Activated CD8-positive, alpha-beta memory T cell treated with anti-CD3 and anti-CD28 coated beads for 4 hours (primary cell): ENCODE results near the gene MC1R.
"Not testable (repeated sequence)": the region's sequence is repeated elsewhere in the genome, so short reads cannot be mapped to it uniquely, and the experiment has no call there.

Source experiments
- DNase-seq, 2 donors: peaks; one replicate each; pipeline ENCODE4 v3.0.0-alpha.2; 2020; ENCODE audit warnings: low read depth in 2 of 2

MC1R gene

DNA sequence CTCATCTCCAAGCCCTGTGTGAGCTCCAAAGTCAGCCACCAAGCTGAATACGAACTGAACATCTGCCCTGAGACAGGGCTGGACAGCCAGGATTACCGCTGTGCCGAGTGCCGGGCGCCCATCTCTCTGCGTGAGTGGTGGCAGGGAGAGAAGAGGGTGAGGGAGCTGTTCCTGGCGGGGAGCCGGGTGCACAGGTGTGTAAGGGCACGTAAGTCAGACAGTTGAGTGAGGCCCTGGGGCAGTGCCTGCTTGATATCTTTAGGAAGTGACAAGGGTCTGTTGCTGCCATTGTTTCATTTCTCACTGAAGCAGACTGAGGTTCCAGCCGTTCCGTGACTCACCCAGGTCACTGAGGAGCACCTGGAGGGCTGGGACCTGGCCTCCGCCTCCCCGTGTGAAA, 42.3 kb downstream of the MC1R start:
- no peak for DNase-seq

DNA sequence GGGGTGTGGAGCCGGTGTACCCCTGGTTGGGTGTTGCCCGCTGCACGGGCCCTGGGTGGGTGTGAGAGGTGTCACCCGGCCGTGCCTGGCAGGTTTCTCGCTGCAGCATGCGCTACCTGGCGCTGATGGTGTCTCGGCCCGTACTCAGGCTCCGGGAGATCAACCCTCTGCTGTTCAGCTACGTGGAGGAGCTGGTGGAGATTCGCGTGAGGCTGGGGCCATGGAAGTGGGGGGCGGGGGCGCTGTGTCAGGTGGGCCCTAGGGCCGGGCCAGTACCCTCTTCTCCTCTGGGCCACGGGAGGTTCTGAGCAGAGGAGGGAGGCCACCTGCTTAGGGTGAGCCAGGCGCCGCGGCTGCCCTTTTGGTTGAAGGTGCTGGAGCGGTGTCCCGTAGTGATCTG, 43.3 kb downstream of the MC1R start:
- no peak for DNase-seq

DNA sequence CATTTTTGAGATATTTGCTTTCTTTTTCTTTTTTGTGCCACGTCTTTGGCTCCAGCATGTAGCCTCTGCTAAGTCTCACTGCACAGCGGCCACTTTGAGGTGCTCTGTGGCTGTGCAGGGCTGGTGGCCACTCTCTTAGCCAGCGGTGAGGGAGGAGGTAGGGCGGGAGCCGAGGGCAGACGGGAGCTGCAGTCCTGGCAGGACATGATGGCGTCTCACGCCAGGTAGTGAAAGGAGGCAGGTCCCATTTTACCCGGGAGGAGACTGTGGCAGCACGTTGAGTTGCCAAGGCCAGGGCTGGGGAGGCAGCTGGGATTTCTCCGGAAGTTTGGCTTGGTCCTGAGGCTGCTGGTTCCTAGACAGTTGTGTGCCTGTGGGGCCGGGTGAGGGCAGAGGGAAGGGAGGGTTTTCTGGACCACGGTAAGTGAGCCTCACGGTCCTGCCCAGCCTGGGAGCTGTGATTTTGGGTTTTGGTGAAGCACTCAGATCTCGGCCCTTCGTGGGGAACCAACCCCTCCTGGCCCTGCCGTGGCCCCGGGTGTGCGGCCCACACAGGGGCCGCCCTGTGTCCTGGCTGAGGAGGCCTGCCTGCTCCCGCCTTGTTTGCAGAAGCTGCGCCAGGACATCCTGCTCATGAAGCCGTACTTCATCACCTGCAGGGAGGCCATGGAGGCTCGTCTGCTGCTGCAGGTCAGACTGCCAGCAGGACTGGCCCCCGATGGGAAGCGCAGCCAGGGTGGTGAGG, 44.3 kb downstream of the MC1R start:
- DNase-seq: no peak

DNA sequence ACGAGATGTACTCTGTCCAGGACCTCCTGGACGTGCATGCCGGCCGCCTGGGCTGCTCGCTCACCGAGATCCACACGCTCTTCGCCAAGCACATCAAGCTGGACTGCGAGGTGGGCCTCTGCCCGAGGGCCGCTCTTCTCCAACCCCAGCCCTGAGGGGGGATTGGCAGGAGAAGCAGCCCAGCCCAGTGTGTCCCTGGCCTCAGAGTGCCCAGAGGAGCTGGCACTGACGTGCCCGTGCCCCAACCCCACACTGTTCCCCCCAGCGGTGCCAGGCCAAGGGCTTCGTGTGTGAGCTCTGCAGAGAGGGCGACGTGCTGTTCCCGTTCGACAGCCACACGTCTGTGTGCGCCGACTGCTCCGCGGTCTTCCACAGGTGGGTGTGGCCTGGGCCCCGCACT, 45.5 kb downstream of the MC1R start:
- no peak for DNase-seq

- DNase-seq: no peak
Measured at GRCh38 chr16:89965447-89966225, 47.0 kb downstream of the MC1R start.

- DNase-seq: no peak
Measured at GRCh38 chr16:89966756-89967155, 48.1 kb downstream of the MC1R start.

GRCh38 chr16:89967436-89967835, 48.8 kb downstream of the MC1R start:
- not testable (repeated sequence) for DNase-seq

- not testable (repeated sequence) for DNase-seq
Measured at GRCh38 chr16:89968074-89968473, 49.4 kb downstream of the MC1R start.

DNA sequence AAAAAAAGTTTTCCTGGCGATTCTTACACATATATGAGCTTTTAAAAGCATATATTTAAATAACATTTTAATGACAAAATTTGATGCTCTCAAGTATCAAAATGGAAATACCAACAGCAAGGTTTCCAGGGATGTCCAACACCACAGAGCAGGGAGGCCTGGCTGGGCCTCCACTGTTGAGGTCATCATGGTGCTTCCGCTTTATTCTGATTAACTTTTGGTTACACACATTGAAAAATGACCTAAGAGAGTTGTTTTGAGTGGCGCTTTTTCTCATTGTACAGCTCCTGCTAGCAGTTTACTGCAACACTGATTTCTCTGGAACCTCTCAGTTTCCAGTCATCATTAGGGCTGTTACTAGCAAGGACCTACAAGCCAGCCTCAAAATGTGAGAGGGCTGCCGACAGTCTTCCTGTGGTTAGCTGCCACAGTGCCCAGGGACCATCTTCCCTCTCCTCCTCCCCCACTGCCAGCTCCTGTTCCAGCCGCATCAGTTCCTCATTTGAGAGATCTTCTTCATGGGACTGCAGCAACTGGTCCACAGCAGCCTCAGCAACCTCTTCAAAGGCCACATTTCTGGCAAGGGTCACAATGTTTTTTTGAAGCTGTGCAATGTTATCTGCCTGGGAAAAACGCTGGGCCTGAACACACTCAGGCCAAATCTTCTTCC, 51.2 kb downstream of the MC1R start:
- no peak for DNase-seq
